Measurements from ENCODE around the gene EPHB3. TPM values are rescaled to one million over a fixed set of nuclear protein-coding genes. Genes with fewer than 3 reads are reported as not detected.

Gene EPHB3
- total and polyA plus RNA-seq, 10 of the 15 experiments (the other 5 are each of a cell fraction or from before 2014, with no cell fraction given): 0.09 TPM; not detected in 9

DNA sequence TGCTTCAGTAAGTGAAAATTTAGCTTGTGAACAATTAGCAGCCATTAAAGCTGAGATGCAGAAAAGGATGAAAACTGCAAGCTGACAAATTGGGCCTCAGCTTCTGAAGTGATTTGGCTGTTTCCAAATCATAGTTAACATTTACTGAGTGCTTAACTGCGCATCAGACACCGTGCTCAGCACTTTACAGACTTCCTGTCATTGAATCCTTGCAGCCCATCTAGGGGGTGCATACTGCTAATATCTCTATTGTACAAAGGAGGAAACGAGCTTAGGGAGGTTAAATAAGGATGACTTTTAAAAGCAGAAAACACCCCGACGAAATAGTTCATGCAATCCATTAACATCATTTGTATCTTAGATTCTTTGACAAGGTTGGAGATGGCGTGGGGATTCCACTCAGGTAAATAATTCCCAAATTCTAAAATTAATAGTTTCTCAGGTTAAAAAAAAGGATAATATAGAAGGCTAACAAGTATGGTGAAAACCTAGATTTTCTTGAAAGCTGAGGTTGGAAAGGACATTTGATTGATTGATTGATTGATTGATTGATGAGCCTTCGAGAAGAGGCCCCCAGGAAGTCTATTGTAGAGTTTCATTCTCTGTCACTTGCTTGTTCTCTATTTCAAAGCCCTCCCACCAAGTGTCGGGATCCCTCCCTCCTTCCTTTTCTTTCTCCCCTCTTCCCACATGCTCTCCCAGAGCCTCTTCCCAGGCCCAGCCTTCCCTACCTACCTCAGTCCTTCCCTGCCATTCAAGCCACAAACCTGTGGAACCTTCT, 23.5 kb upstream of the EPHB3 start:
- RAD21 ChIA-PET (ENCODE audit: unreplicated experiment): no interaction called here
- no peak for FAIRE-seq
- H3K9ac ChIP-seq (ENCODE audit: control insufficient read depth, insufficient read depth, low read length): no peak overlapping the region
- no peak for DNase-seq (ENCODE audit: low read depth, low spot score)
- BruUV-seq (replicated peaks): no TSS peak
- no peaks in the 10 kb centered on the region for H3K4me1 ChIP-seq (ENCODE audit: control insufficient read depth, insufficient read depth, low read length)
- no peaks in the 10 kb centered on the region for H4K20me1 ChIP-seq (ENCODE audit: control insufficient read depth, insufficient read depth)
- H3K27me3 ChIP-seq (replicated peaks in 1 of 2; ENCODE audit: control insufficient read depth in 2 of 2, insufficient read depth in 2 of 2, low read length in 1 of 2): peaks cover 0 to 1% of the 10 kb centered on the region in 2 experiments; a peak in 2 of 4 replicates
- SMC1A ChIA-PET (ENCODE audit: uncharacterized antibody, unreplicated experiment): interaction anchor here (0.8 kb wide), 1 partner anchor 26 kb away, joined by 4 read pairs; no protein-coding TSS in a partner anchor
- no peak overlapping the region for H3K27ac ChIP-seq (ENCODE audit: control insufficient read depth, insufficient read depth)
- ATAC-seq: no peak
- in situ Hi-C loops (cut with MboI): no loop called here
- H3K36me3 ChIP-seq (ENCODE audit: control insufficient read depth in 2 of 2, insufficient read depth in 2 of 2, low read length in 1 of 2): no peaks in the 10 kb centered on the region
- intact Hi-C loops (cut with micrococcal nuclease; ENCODE audit: unreplicated experiment): no loop called here
- no peaks in the 10 kb centered on the region for H3K9me3 ChIP-seq (replicated peaks; ENCODE audit: control insufficient read depth, insufficient read depth, low read length)
- TF ChIP-seq GABPA (IDR thresholded peaks at IDR 0.05; ENCODE audit: low read depth) (no peak), POLR2A (IDR thresholded peaks at IDR 0.05; ENCODE audit: low read depth, low read length) (no peak), TBL1XR1 (IDR thresholded peaks at IDR 0.05; ENCODE audit: low read depth, low read length) (no peak), STAT3 (IDR thresholded peaks at IDR 0.05; ENCODE audit: low read depth, low read length) (no peak), BHLHE40 (IDR thresholded peaks at IDR 0.05; ENCODE audit: borderline replicate concordance in 1 of 2, low read depth in 2 of 2, low read length in 1 of 2) (no peak), MTA3 (IDR thresholded peaks at IDR 0.05; ENCODE audit: borderline replicate concordance, low read length) (no peak), NFYA (IDR thresholded peaks at IDR 0.05; ENCODE audit: borderline replicate concordance, low read depth, low read length) (no peak), SMARCA5 (IDR thresholded peaks at IDR 0.05) (no peak), BACH1 (IDR thresholded peaks at IDR 0.05; ENCODE audit: borderline replicate concordance) (no peak), RBBP5 (conservative IDR thresholded peaks at IDR 0.05) (no peak), JUNB (IDR thresholded peaks at IDR 0.05) (no peak), ATF7 (IDR thresholded peaks at IDR 0.05; ENCODE audit: low read depth) (no peak), RCOR1 (conservative IDR thresholded peaks at IDR 0.05; ENCODE audit: low read depth, low read length) (no peak)
- TF ChIP-seq, protein P1, sequence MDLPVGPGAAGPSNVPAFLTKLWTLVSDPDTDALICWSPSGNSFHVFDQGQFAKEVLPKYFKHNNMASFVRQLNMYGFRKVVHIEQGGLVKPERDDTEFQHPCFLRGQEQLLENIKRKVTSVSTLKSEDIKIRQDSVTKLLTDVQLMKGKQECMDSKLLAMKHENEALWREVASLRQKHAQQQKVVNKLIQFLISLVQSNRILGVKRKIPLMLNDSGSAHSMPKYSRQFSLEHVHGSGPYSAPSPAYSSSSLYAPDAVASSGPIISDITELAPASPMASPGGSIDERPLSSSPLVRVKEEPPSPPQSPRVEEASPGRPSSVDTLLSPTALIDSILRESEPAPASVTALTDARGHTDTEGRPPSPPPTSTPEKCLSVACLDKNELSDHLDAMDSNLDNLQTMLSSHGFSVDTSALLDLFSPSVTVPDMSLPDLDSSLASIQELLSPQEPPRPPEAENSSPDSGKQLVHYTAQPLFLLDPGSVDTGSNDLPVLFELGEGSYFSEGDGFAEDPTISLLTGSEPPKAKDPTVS (IDR thresholded peaks at IDR 0.05; ENCODE audit: low read depth, low read length): no peak
- WGBS (ENCODE audit: insufficient coverage, insufficient replicate concordance, low lambda C conversion rate, missing lambda C conversion rate): 13% methylated on average over 8 of the region's 8 CpGs
- H3K79me2 ChIP-seq (ENCODE audit: control insufficient read depth, insufficient read depth, low read length): no peaks in the 10 kb centered on the region
- POLR2A ChIA-PET: interaction anchor here (0.5 to 0.6 kb wide), 2 partner anchors 175 to 1770 kb away, joined by 3 to 8 read pairs; no protein-coding TSS in a partner anchor
- H2AFZ ChIP-seq (ENCODE audit: control insufficient read depth, low read depth, low read length): no peak overlapping the region
- no peak overlapping the region for H3K4me3 ChIP-seq
- CTCF ChIA-PET: interaction anchor here (0.7 to 4.3 kb wide), 6 partner anchors 7 to 276 kb away, joined by 3 to 23 read pairs (median 4); no protein-coding TSS in a partner anchor
- H3K4me2 ChIP-seq (ENCODE audit: control insufficient read depth, insufficient read depth): no peak overlapping the region

Data from GM12878 (cell line).